Measurements from ENCODE around the gene C11orf54.

The C11orf54 gene

GRCh38 chr11:93741094-93741881, at the start of gene C11orf54, which contains the start of gene TAF1D:
C11orf54 (plus strand) TSS chr11:93741672; CDS start chr11:93747394, 5,722 bp downstream.
TAF1D (minus strand) TSS chr11:93741495; CDS start chr11:93739304, 2,191 bp downstream.
- POLR2A ChIA-PET: interaction anchor here (0.6 to 6.9 kb wide), 20 partner anchors 10 to 898 kb away, joined by 3 to 119 read pairs (median 5); partner anchors contain the start of genes CEP295 and MED17
- TF ChIP-seq FOXM1 (IDR thresholded peaks at IDR 0.05; ENCODE audit: borderline replicate concordance) (no peak), NFRKB (IDR thresholded peaks at IDR 0.05) (peak; percentile 51; the same call in 1 of the 2 replicates), ELF4 (IDR thresholded peaks at IDR 0.05) (peak; percentile 90)
- DNase-seq (ENCODE audit: extremely low spot score): peak; percentile 87
- CTCF ChIA-PET: interaction anchor here (0.7 kb wide), 1 partner anchor 40 kb away, joined by 3 read pairs; no protein-coding TSS in a partner anchor

DNA sequence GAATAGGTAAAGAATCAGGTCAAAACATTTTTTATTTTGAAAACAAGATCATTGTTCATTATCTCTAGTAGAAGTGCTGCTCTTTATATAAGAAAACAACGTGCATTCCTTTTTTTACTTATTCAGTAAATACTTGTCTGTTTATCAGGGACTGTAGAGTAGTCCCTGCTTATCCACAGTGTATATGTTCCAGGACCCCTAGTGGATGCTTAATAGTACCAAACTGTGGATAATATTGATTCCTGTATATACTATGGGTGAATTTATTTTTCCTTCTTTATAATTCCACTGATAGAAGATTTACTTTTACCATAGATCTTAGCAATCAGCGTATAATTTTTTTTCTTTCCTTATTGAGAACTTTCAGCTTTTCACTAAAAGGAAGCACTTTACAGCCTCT, 47.4 kb upstream of the C11orf54 start:
- ChIA-PET CTCF (no interaction called here), POLR2A (no interaction called here)
- DNase-seq (ENCODE audit: extremely low spot score): no peak
- no peak for TF ChIP-seq ZNF384 (IDR thresholded peaks at IDR 0.05)
- TF ChIP-seq NFRKB (IDR thresholded peaks at IDR 0.05): no peak
- TF ChIP-seq ARNT (IDR thresholded peaks at IDR 0.05): no peak
- TF ChIP-seq LEF1 (IDR thresholded peaks at IDR 0.05; ENCODE audit: borderline replicate concordance): no peak
- TF ChIP-seq ELF4 (IDR thresholded peaks at IDR 0.05): no peak
- TF ChIP-seq PKNOX1 (IDR thresholded peaks at IDR 0.05): no peak
- no peak for TF ChIP-seq L3MBTL2 (conservative IDR thresholded peaks at IDR 0.05)
- no peak for TF ChIP-seq BHLHE40 (IDR thresholded peaks at IDR 0.05; ENCODE audit: borderline replicate concordance)
- no peak for TF ChIP-seq SUZ12 (IDR thresholded peaks at IDR 0.05)
- no peak for TF ChIP-seq HDGF (IDR thresholded peaks at IDR 0.05; ENCODE audit: borderline replicate concordance)
- TF ChIP-seq FOXM1 (IDR thresholded peaks at IDR 0.05; ENCODE audit: borderline replicate concordance): no peak
- no peak for TF ChIP-seq FOXK2 (IDR thresholded peaks at IDR 0.05)
- no peak for TF ChIP-seq CTBP1 (IDR thresholded peaks at IDR 0.05; ENCODE audit: borderline replicate concordance)
- TF ChIP-seq FOXA1 (IDR thresholded peaks at IDR 0.05): no peak
- no peak for TF ChIP-seq SP1 (IDR thresholded peaks at IDR 0.05)
- TF ChIP-seq TARDBP (IDR thresholded peaks at IDR 0.05): no peak

DNA sequence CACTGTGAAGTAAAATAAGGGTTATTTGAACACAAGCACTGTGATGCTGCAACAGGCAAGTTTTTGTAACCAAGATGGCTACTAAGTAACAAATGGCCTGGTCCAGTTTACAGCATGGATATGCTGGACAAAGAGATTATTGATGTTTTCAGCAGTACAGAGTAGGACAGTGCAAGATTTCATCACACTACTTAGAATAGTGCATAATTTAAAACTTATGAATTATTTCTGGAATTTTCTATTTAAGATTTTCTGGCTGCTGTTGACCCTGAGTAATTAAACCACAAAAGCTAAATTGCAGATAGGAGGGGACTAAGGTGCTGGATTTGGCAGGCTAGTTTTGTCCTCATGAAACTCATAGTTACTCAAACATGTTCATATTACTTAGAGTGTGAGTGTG, 46.9 kb upstream of the C11orf54 start:
- DNase-seq (ENCODE audit: extremely low spot score): no peak
- TF ChIP-seq L3MBTL2 (conservative IDR thresholded peaks at IDR 0.05): no peak
- ChIA-PET POLR2A (no interaction called here), CTCF (no interaction called here)

GRCh38 chr11:93697611-93698010, 43.9 kb upstream of the C11orf54 start:
- no peak for DNase-seq (ENCODE audit: extremely low spot score)
- ChIA-PET POLR2A (no interaction called here), CTCF (no interaction called here)
- no peak for TF ChIP-seq PKNOX1 (IDR thresholded peaks at IDR 0.05)
- TF ChIP-seq TARDBP (IDR thresholded peaks at IDR 0.05): no peak
- TF ChIP-seq FOXA1 (IDR thresholded peaks at IDR 0.05): no peak
- no peak for TF ChIP-seq L3MBTL2 (conservative IDR thresholded peaks at IDR 0.05)
- no peak for TF ChIP-seq LEF1 (IDR thresholded peaks at IDR 0.05; ENCODE audit: borderline replicate concordance)
- no peak for TF ChIP-seq ELF4 (IDR thresholded peaks at IDR 0.05)
- no peak for TF ChIP-seq SP1 (IDR thresholded peaks at IDR 0.05)
- no peak for TF ChIP-seq BHLHE40 (IDR thresholded peaks at IDR 0.05; ENCODE audit: borderline replicate concordance)
- no peak for TF ChIP-seq FOXM1 (IDR thresholded peaks at IDR 0.05; ENCODE audit: borderline replicate concordance)
- TF ChIP-seq NFRKB (IDR thresholded peaks at IDR 0.05): no peak

DNA sequence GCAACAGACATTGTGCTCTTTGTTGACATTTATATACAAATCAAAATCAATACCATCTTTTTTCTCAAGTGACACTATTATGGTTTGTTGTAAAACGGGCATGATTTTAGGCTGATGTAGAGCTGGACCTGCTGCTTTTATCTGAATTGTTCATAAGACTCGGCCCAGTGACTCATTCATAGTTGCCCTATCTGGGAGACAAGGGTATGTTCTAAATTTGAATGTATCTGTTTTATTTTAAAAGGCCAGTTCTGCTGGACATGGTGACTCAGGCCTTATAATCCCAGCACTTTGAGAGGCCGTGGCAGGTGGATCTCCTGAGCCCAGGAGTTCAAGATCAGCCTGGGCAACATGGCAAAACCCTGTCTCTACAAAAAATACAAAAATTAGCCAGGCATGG, 40.6 kb upstream of the C11orf54 start:
- POLR2A ChIA-PET: no interaction called here
- TF ChIP-seq LEF1 (IDR thresholded peaks at IDR 0.05; ENCODE audit: borderline replicate concordance) (no peak), TARDBP (IDR thresholded peaks at IDR 0.05) (no peak), FOXM1 (IDR thresholded peaks at IDR 0.05; ENCODE audit: borderline replicate concordance) (no peak), SUZ12 (IDR thresholded peaks at IDR 0.05) (no peak)

GRCh38 chr11:93704237-93704636, 37.2 kb upstream of the C11orf54 start:
- TF ChIP-seq SUZ12 (IDR thresholded peaks at IDR 0.05) (no peak), SP1 (IDR thresholded peaks at IDR 0.05) (no peak), BHLHE40 (IDR thresholded peaks at IDR 0.05; ENCODE audit: borderline replicate concordance) (no peak), CTBP1 (IDR thresholded peaks at IDR 0.05; ENCODE audit: borderline replicate concordance) (no peak), HDGF (IDR thresholded peaks at IDR 0.05; ENCODE audit: borderline replicate concordance) (no peak), ELF4 (IDR thresholded peaks at IDR 0.05) (no peak), L3MBTL2 (conservative IDR thresholded peaks at IDR 0.05) (no peak), FOXM1 (IDR thresholded peaks at IDR 0.05; ENCODE audit: borderline replicate concordance) (no peak), FOXA1 (IDR thresholded peaks at IDR 0.05) (no peak), ARNT (IDR thresholded peaks at IDR 0.05) (no peak), TARDBP (IDR thresholded peaks at IDR 0.05) (no peak), LEF1 (IDR thresholded peaks at IDR 0.05; ENCODE audit: borderline replicate concordance) (no peak), FOXK2 (IDR thresholded peaks at IDR 0.05) (no peak), ZNF384 (IDR thresholded peaks at IDR 0.05) (no peak), PKNOX1 (IDR thresholded peaks at IDR 0.05) (no peak), NFRKB (IDR thresholded peaks at IDR 0.05) (no peak)
- DNase-seq (ENCODE audit: extremely low spot score): no peak
- ChIA-PET POLR2A (no interaction called here), CTCF (interaction anchor here (0.7 kb wide), 1 partner anchor 468 kb away, joined by 3 read pairs; no protein-coding TSS in a partner anchor)

More for the DNA sequence above, 40.6 kb upstream of the C11orf54 start:
- no peak for DNase-seq (ENCODE audit: extremely low spot score)
- CTCF ChIA-PET: no interaction called here
